GM19468 (cell line): ENCODE results near the gene CA12.

Experiments
- ATAC-seq: cut with Tn5 transposase; IDR thresholded peaks from one replicate; pipeline ENCODE4 v1.9.1; 2021; ENCODE audit warnings: mild to moderate bottlenecking, moderate library complexity, moderate number of reproducible peaks; ENCODE audit not compliant: unreplicated experiment; ENCODE audit errors: extremely low read depth

Gene CA12

DNA sequence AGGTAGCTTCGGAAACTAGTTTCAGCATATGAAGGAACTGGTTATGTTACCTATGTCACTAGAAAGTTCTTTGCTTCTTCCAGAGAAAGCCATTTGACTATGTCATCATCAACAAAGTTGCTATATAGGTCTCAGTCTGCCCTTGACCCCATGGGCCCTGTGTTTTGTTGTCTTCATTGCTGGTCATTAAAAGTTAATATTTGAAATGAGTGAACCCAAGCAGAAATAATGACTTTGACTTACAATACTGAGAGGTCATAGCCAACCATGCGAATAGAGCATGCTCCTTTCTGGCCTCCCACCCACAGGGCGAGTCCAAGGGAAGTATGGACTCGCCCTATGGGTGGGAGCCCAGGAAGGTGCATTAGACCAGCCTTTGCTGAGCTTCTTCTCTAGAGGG, 63.3 kb downstream of the CA12 start:
- no peak for ATAC-seq

DNA sequence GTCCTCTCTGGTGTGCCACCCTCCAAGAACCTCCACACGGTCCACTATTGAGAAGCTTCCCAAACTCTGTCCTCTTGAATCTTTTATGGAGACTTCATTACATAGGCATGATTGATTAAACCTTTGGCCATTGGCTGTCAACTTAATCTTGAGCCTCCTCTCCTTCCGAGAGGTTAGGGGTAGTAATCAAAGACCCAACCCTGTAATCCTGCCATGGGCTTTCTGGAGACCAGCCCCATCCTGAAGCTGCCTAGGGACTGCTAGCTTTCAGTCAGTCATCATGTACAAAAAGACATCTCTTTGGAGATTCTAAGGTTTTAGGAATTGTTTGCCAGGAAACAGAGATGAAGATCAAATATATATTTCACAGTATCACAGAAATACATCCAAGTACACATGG, 67.2 kb downstream of the CA12 start:
- no peak for ATAC-seq

DNA sequence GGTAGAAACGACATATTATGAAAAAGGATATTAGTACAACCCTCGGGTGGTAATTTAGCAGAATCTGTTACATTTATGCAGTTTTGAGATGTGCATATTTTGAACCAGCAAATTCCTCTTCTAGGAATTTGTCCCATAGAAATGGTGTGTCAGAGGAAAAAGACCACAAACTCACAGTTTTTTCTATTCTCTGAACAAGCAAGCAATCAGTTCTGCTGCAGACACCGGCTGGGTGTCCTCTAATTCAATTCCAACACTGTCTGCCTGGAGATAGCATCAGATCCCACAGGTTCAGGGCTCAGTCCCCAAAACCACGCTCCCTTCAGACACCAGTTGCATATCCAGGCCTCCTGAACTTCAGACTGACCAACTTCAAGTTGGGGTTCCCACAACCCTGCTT, 67.8 kb downstream of the CA12 start:
- ATAC-seq = no peak

DNA sequence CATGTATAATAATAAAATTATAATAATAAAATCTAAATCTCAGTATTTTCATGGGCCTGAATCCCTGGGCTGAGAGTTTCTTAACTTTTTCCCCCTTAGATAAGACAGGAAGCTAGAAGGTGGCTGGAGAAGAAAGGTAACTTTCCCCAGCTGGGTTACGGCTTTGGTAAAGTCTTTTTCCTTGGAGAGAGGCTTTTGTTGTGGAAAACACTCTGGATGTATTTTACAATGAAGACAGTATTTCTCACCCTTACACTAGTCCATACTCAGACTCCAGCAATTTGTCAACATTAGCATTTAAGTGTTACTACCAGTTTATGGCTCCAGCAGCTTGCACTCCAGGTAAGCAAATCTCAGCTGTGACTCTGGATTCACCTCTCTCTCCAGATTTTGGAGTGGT, 69.4 kb downstream of the CA12 start:
- ATAC-seq = no peak

DNA sequence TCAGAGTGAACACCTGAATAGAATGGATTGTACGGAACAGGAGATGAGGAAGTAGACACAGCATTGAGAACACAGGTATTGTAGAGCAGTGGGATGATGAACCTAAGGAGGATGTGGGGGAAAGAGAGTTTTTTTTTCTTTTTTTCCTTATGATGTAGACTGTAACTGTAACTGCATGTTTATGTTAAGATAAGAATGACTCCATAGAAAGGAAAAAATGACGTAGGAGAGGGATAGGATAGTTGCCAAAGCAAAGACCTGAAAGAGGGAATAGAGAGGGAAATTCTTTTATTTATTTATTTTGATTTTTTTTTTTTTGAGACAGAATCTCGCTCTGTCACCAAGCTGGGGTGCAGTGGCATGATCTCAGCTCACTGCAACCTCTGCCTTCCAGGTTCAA, 71.0 kb downstream of the CA12 start:
- ATAC-seq = no peak

DNA sequence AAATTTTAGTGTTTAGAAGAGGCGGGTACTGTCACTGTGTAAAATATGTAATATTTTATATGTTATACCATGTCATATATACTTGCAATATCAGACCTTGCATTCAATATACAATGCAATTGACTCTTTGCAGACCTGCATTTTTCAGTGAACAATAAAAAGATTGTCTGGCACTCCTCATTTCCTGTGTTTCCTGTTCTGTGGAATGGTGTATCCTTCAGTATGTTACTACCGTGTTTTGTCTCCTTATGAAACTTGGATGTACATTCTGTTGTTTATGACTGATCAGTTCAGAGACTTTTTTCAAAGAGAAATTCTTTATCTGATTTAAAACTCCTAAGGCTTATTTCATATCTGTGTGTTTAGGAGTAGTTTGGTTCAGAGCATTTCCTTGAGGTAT, 72.7 kb downstream of the CA12 start:
- ATAC-seq = no peak

DNA sequence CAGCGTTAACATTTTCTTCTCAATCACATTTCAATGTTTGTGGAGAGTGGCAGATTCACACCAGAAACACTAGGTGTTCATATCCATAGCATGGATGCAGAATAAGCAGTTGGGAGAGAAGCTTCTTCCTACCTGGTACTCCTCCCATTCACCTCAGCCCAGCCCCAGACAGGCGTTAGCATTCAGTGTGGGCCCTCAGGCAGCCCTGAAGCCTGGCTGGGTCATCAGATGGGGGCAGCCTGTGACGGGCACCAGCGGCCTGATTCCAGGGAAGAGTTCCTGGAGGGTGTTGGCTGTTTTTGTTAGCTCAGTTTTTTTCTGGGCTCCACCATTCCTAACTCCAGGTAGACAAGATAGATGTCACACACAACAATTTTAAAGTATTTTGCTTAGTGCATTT, 73.2 kb downstream of the CA12 start:
- ATAC-seq = no peak

DNA sequence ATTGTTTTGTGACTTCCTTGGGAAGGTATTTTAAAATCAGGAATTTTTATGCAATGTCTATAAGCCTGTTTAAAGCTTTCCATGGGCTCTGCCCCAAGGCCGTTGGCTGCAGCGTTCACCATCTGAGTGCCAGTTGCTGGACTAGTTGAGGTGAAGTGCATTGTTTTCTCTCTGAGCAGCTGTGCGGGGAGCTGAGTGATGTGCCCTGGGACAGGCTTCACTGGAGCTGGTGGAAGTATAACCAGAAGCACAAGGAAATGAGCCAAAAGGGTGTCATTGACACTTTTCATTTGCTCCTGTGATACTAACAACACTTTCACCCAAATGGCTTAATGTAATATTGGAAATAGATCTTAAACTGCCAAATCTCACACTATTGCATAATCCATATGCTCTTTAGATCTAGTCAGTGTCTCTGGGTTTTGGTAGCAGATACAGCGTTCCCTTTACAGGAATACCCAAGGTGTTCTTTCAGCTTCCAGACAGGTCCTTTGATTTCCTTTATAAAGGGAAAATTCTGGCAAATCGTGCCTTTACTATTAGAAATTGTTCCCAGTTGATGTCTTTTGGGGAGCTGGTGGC, 75.1 kb downstream of the CA12 start:
- ATAC-seq = no peak

DNA sequence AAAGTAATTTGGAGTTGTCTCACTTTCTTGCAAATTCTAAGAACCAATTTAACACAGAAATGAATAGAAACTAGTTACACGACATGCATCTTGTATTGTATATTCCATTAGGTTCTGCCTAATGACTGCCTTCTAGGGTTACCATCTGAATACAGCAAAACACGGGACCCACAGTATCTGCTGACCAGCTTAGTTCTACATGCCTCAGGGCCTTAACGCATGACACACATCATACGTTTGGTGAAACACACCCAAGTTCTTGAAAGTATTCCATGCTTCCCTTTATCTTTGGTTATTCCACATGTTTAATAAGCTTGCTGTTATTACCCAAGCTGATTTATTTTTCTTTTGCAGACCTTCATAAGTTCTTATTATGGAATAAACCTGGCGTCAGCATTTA, 76.4 kb downstream of the CA12 start:
- ATAC-seq = no peak

DNA sequence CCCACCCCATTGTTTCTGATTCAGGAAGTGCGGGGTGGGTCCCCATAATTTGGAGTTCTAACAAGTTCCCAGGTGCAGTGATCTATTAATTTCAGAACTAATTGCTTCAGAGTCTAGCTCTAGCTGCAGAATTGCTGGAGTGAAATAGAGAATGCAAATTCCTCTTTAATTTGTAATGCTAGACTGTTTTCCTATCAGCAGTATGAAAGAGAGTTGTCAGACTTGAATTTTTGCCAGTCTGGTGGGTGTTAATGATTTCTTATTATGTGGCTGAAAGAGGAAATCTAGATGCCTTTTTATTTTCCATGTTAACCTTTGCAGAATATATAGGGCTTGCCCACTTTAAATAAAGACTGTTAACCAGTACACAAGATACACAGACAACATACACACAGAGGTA, 80.6 kb downstream of the CA12 start:
- ATAC-seq = no peak

DNA sequence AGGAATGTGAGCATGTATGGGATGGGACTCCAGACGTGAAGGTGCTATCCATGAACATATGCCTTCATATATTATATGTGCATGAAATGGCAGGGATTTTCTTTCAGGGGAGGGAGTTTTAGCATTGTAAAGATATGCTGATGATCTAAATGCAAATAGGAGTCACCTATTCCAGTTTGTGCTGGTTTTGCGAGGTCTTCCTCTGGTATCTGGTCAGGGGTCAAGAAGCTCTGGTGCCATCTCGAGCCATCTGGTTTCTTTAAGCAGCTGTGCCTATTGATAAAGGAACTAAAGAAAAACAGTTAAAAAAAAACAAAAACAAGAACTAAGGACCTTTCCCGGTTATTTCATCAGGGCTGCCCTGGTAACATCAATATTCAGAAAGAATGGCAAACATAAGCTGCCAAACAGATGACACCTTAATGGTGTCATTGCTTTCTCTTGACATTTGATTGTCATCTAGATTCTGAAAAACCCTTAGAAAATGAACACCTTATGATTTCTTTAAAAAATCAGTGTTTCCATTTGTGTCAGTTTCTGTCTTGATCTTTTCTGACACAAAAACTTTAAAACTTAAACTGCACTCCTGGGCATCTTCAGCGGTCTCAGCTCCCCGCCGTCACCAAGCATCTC, 81.6 kb downstream of the CA12 start:
- no peak for ATAC-seq

DNA sequence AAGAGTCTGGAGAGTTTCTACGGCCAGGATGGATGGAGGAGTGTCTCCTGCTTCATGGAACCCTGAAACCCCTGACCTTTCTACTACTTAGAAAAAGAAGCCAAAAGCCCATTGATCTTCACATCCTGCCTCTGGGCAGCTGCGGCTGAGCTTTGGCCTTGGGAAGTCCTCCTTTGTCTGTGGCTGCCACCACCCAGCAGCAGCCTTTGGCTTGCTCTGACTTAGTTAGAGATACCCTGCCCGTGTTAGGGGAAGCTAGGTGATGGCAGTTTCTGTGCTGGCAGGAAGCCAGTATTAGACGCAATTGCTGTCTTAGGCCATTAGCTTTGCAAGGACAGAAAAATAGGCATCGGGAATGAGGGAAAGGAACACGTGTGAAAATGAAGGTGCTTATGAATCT, 85.5 kb downstream of the CA12 start:
- no peak for ATAC-seq

DNA sequence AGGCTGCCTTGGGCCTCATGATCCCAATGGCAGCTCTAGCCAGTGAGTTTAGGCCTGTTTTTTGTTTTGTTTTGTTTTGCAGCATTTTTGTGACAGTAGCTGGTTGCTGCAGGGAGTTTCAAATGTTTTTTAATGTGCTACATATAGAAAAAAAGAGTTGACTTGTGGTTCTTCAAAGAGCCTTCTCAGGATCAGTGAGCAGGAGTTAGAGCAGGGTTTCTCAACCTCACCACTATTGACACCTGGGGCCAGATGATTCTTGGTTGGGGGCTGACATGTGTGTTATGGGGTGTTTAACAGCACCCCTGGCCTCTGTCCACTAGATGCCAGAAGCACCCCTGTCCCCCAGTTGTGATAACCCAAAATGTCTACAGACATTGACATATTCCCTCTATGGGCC, 86.3 kb downstream of the CA12 start:
- ATAC-seq = no peak

DNA sequence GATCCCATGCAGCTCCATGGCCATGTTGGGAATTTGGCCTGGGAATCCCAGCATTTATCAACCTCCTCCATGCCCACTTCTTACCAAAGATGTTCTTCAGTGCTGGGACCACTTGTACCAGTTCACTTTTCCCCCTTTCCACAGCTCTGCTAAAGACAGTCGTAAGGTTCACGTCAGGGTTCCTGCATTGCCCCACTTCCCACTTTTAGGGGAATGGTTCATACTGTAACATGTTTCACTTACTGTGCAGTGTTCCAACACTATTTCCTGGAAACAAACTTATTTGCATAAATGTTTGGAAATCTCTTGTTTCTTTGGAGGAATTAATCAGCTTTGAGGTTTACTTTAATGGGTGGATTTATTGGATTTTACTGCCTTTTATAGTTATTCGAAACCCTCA, 87.3 kb downstream of the CA12 start:
- no peak for ATAC-seq

DNA sequence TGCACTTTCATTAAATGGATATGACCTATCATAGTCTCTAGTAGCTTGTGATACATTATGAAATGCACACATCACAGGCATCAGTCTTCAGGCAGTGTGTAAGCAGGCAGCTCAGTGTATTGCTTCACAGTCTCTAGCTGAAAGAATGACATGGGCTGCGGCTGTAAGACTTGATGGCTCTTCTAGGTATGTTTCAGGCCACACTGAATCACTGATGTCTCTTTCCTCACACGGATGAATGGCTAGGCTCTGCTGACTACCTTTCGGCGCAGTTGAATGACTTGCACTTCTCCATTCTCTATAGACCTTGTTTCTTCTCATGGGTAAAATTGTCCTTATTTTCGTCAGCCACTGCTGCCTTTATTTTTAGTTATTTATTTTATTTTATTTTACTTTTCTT, 88.9 kb downstream of the CA12 start:
- no peak for ATAC-seq

DNA sequence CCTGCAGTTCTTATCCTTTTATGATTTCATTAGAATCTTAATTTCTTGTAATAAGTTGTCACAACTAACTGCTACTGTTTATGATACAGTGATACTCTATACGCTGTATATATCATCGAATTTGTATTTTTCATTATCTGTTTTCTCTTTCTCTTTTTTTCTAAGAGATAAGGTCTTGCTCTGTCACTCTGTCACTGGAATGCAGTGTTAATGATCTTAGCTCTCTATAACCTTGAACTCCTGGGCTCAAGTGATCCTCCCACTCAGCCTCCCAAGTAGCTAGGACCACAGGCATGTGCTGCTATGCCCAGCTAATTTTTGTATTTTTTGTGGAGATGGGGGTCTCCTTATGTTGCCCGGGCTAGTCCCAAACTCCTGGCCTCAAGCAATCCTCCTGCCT, 89.4 kb downstream of the CA12 start:
- ATAC-seq = no peak

DNA sequence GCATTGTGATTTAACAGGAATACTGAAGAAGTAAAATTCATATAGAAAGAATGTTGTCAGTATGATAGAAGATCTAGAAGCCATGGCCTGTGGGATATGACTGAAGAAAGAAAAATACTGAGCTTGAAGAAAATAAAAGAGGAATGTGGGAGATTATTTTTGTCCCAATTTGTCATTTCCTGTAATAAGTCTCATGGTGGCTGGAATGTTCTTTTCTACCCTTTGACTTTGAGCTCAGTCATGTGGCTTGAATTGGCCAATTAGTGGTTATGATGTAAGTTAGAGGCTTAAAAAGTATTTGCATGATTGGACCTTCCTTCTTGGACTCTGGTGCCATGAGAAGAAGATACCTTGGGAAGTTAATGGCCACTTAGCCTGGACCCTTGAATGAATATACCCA, 90.1 kb downstream of the CA12 start:
- ATAC-seq = no peak

DNA sequence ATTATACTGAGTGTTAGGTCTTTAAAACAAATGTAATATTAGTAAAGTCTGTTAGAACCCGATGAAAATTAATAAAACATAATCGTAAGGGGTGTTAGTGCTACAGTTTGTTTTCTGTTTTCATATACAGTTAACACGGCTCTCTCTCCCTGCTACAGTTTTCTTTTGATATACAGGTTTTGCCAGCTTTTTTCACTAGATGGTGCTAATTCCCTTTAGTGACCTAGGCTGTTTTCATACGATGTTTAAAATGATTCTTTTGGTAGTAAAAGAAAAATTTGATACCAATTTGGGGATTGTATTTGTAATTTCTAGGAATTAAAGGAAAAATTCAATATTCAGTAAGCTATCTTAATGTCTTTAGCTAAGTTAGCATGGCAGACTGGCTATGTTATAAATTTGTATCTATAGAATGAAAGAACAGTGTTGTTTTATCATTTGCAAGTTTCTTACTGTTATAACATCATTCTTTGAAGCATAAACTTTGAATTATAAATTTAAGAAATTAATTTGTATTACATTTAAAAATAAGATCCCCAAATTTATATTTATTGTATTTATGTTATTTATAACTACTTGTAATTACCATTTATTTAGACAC, 92.8 kb downstream of the CA12 start:
- ATAC-seq = no peak

DNA sequence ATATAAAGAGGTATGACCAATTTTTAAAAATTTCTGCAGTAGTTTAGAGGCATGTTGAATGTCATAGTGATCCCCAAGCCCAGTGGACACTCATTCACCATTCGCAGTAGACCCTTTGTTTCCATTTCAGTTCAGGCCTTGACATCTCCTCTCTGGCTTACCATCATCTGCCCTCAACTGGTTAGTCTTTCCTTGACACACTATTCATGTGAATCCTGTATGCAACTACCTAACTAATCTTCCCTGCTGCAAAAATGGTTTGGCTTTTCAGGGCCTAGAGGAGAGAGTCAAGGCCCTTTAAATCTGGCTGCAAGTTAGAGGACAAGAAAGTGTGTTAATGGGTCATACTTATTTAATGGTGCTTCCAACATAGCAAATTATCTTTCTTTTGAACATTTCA, 93.3 kb downstream of the CA12 start:
- no peak for ATAC-seq

DNA sequence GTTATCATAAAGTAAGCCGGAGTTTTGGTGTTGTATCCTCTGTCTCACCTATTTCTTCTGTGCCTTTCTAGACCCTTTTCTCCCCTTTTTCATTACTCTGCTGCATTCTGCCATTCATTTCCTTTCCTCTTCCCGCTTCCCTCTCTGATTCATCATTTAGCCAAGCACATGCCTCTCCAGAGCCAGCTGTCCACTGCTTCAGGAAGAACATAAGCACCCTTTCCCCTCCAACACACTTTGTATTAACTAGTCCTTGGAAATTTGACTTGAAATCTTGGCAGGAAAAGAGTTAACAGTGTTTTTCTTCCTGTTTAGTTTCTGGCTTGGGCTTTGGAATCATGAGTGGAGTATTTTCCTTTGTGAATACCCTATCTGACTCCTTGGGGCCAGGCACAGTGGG, 94.5 kb downstream of the CA12 start:
- no peak for ATAC-seq

DNA sequence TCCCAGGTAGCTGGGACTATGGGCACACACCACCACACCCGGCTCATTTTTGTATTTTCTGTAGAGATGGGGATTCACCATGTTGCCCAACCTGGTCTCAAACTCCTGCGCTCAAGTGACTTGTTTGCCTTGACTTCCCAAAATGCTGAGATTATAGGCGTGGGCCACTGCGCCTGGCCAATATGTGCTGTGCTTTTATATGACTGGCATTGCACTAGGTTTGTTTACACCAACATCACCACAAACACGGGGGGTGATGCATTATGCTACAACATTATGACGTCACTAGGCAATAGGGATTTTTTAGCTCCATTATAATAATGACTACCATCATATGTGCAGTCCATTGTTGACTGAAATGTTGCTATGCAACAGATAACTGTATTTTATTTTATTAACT, 97.3 kb downstream of the CA12 start:
- no peak for ATAC-seq

DNA sequence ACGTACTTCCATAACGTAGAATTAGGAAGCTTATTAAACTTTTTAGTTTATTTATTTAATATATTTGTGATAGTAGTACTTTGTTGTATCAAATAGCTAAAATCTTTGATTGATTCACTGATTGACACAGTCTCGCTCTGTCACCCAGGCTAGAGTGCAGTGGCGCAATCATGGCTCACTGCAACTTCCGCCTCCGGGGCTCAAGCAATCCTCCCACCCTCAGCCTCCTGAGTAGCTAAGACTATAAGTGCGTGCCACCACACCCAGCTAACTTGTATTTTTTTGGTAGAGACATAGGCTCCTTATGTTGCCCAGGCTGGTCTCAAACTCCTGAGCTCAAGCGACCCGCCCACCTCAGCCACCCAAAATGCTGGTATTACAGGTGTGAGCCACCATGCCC, 98.5 kb downstream of the CA12 start:
- no peak for ATAC-seq
